Muscle of leg (tissue), 11 donors: ENCODE measurements around the gene GTF2F2. TPM values are rescaled to one million over a fixed set of nuclear protein-coding genes. Genes with fewer than 3 reads are reported as not detected.
"Not testable (repeated sequence)": the region's sequence is repeated elsewhere in the genome, so short reads cannot be mapped to it uniquely, and the experiment has no call there.

Experiments used
- DNase-seq: peaks from one replicate; pipeline ENCODE4 v3.0.0; 2013
- H3K27ac ChIP-seq: one replicate; pipeline ENCODE4 v1.5.1; 2013; ENCODE audit warnings: mild to moderate bottlenecking, low read length, control low read depth
- H3K27me3 ChIP-seq: one replicate; pipeline ENCODE4 v1.6.1; 2013; ENCODE audit warnings: low read length; ENCODE audit not compliant: control insufficient read depth, insufficient read depth
- H3K36me3 ChIP-seq: one replicate; pipeline ENCODE4 v1.6.1; 2013; ENCODE audit warnings: low read length; ENCODE audit not compliant: control insufficient read depth, insufficient read depth
- H3K4me1 ChIP-seq: one replicate; pipeline ENCODE4 v1.6.1; 2013; ENCODE audit warnings: low read length; ENCODE audit not compliant: control insufficient read depth, insufficient read depth
- H3K4me3 ChIP-seq: one replicate; pipeline ENCODE4 v1.5.1; 2013; ENCODE audit warnings: low read length, control low read depth
- H3K9me3 ChIP-seq: replicated peaks from 2 replicates; pipeline ENCODE4 v1.6.1; 2013; ENCODE audit warnings: low read depth, low read length; ENCODE audit not compliant: control insufficient read depth
- WGBS: methylation state at CpG from one replicate; pipeline ENCODE4 v1.1.5; 2013; ENCODE audit warnings: missing lambda C conversion rate; ENCODE audit not compliant: insufficient coverage; 5-methylcytosine and 5-hydroxymethylcytosine counted together
- polyA plus RNA-seq, 8 donors: library from polyadenylated mRNA; unstranded; fragments of 120-200 nt; gene quantifications; one replicate each; pipeline versions ENCODE4 v1.2.1 to v1.2.3, GENCODE V29; 2013; ENCODE audit warnings: inconsistent platforms in 1 of 8, low replicate concordance in 1 of 8; ENCODE audit not compliant: insufficient read length in 8 of 8, insufficient read depth in 1 of 8
- total RNA-seq: library from RNA; stranded (reverse); fragments of 120-200 nt; gene quantifications from one replicate; pipeline ENCODE4 v1.2.4, GENCODE V29; 2013

The GTF2F2 gene
- total and polyA plus RNA-seq, 9 donors: 18.1 to 21.9 (median 19.3) TPM

- no peaks in the 10 kb centered on the region for H3K36me3 ChIP-seq
- H3K4me3 ChIP-seq: no peak overlapping the region
These were observed 119.8 kb downstream of the GTF2F2 start for GRCh38 chr13:45240143-45240542.

GRCh38 chr13:45242070-45242469 is 121.8 kb downstream of the GTF2F2 start:
- no peak overlapping the region for H3K4me3 ChIP-seq

More at GRCh38 chr13:45240143-45240542, 119.8 kb downstream of the GTF2F2 start:
- H3K9me3 ChIP-seq: no peaks in the 10 kb centered on the region
- peaks cover 5% of the 10 kb centered on the region for H3K4me1 ChIP-seq
- no peak overlapping the region for H3K27ac ChIP-seq
- no peak for DNase-seq
- H3K27me3 ChIP-seq: no peaks in the 10 kb centered on the region

GRCh38 chr13:45242524-45242923 is 122.2 kb downstream of the GTF2F2 start:
- Histone ChIP-seq H3K36me3 (no peaks in the 10 kb centered on the region), H3K4me3 (no peak overlapping the region), H3K9me3 (no peaks in the 10 kb centered on the region), H3K27me3 (no peaks in the 10 kb centered on the region), H3K4me1 (peaks cover 5% of the 10 kb centered on the region), H3K27ac (no peak overlapping the region)
- WGBS: no CpG with 5 or more reads among the region's 1 CpG
- no peak for DNase-seq

More at GRCh38 chr13:45242070-45242469, 121.8 kb downstream of the GTF2F2 start:
- WGBS: 14% methylated on average over 1 of the region's 3 CpGs
- Histone ChIP-seq H3K9me3 (no peaks in the 10 kb centered on the region), H3K36me3 (no peaks in the 10 kb centered on the region), H3K4me1 (peaks cover 5% of the 10 kb centered on the region), H3K27ac (no peak overlapping the region), H3K27me3 (no peaks in the 10 kb centered on the region)
- peak; percentile 30 for DNase-seq

- Histone ChIP-seq H3K27me3 (no peaks in the 10 kb centered on the region), H3K4me1 (peaks cover 5% of the 10 kb centered on the region), H3K9me3 (no peaks in the 10 kb centered on the region), H3K36me3 (no peaks in the 10 kb centered on the region), H3K27ac (no peak overlapping the region), H3K4me3 (no peak overlapping the region)
- 72% methylated on average over 3 of the region's 8 CpGs for WGBS
- peak; percentile 6 for DNase-seq
These were observed 122.8 kb downstream of the GTF2F2 start for GRCh38 chr13:45243077-45243476.

- H3K9me3 ChIP-seq, H3K27ac ChIP-seq, H3K36me3 ChIP-seq, H3K27me3 ChIP-seq, H3K4me3 ChIP-seq, DNase-seq, H3K4me1 ChIP-seq: not testable (repeated sequence)
- 92% methylated on average over 4 of the region's 7 CpGs for WGBS
These were observed 124.4 kb downstream of the GTF2F2 start for GRCh38 chr13:45244736-45245135.

- Histone ChIP-seq H3K27ac (no peak overlapping the region), H3K4me1 (no peaks in the 10 kb centered on the region), H3K9me3 (no peaks in the 10 kb centered on the region), H3K4me3 (no peak overlapping the region), H3K27me3 (no peaks in the 10 kb centered on the region), H3K36me3 (peaks cover 3% of the 10 kb centered on the region)
- no peak for DNase-seq
- WGBS: 100% methylated on average over 1 of the region's 3 CpGs
These were observed 129.4 kb downstream of the GTF2F2 start for GRCh38 chr13:45249662-45250061.

GRCh38 chr13:45254396-45254795 is 134.1 kb downstream of the GTF2F2 start:
- no CpG with 5 or more reads among the region's 2 CpGs for WGBS
- Histone ChIP-seq H3K27ac (no peak overlapping the region), H3K27me3 (no peaks in the 10 kb centered on the region), H3K4me1 (no peaks in the 10 kb centered on the region), H3K36me3 (peaks cover 3% of the 10 kb centered on the region), H3K9me3 (no peaks in the 10 kb centered on the region), H3K4me3 (no peak overlapping the region)
- no peak for DNase-seq

- no CpG with 5 or more reads among the region's 1 CpG for WGBS
- Histone ChIP-seq H3K36me3 (peaks cover 3% of the 10 kb centered on the region), H3K27me3 (no peaks in the 10 kb centered on the region), H3K27ac (no peak overlapping the region), H3K9me3 (no peaks in the 10 kb centered on the region), H3K4me3 (no peak overlapping the region), H3K4me1 (no peaks in the 10 kb centered on the region)
- DNase-seq: no peak
These were observed 135.1 kb downstream of the GTF2F2 start for GRCh38 chr13:45255247-45255987.

GRCh38 chr13:45256254-45256653 is 135.9 kb downstream of the GTF2F2 start:
- Histone ChIP-seq H3K4me3 (no peak overlapping the region), H3K4me1 (no peaks in the 10 kb centered on the region), H3K9me3 (no peaks in the 10 kb centered on the region), H3K27me3 (no peaks in the 10 kb centered on the region), H3K36me3 (peaks cover 3% of the 10 kb centered on the region), H3K27ac (no peak overlapping the region)
- WGBS: no CpG with 5 or more reads among the region's 1 CpG
- DNase-seq: no peak

- DNase-seq: no peak
- H3K4me3 ChIP-seq: no peak overlapping the region
- H3K27ac ChIP-seq: no peak overlapping the region
- no peaks in the 10 kb centered on the region for H3K27me3 ChIP-seq
- peaks cover 3% of the 10 kb centered on the region for H3K36me3 ChIP-seq
- H3K9me3 ChIP-seq: no peaks in the 10 kb centered on the region
- H3K4me1 ChIP-seq: no peaks in the 10 kb centered on the region
- WGBS: 70% methylated on average over 2 of the region's 4 CpGs
These were observed 137.5 kb downstream of the GTF2F2 start for GRCh38 chr13:45257638-45258333.
